ENCODE data around the gene PRG2.

PRG2 gene

GRCh38 chr11:57397394-57397990 lies 7.0 kb upstream of the PRG2 start:
- in situ Hi-C loops (cut with HindIII; ENCODE audit: low sequenced_read_pairs), result no loop called here
- H3K4me3 ChIP-seq (ENCODE audit: low read depth, low read length), result no peak overlapping the region
- TF ChIP-seq CTCF (IDR thresholded peaks at IDR 0.05; ENCODE audit: low read depth, low read length), result no peak
- no peak for DNase-seq (ENCODE audit: low read depth, low spot score)

- DNase-seq (ENCODE audit: low read depth, low spot score), result no peak
- in situ Hi-C loops (cut with HindIII; ENCODE audit: low sequenced_read_pairs), result no loop called here
- no peak for TF ChIP-seq CTCF (IDR thresholded peaks at IDR 0.05; ENCODE audit: low read depth, low read length)
- no peak overlapping the region for H3K4me3 ChIP-seq (ENCODE audit: low read depth, low read length)
Observed at GRCh38 chr11:57396744-57397143, 6.3 kb upstream of the PRG2 start.

- DNase-seq (ENCODE audit: low read depth, low spot score), result no peak
- H3K4me3 ChIP-seq (ENCODE audit: low read depth, low read length), result no peak overlapping the region
- in situ Hi-C loops (cut with HindIII; ENCODE audit: low sequenced_read_pairs), result no loop called here
- TF ChIP-seq CTCF (IDR thresholded peaks at IDR 0.05; ENCODE audit: low read depth, low read length), result no peak
Observed at GRCh38 chr11:57395905-57396623, 5.6 kb upstream of the PRG2 start.

- no peak for TF ChIP-seq CTCF (IDR thresholded peaks at IDR 0.05; ENCODE audit: low read depth, low read length)
- H3K4me3 ChIP-seq (ENCODE audit: low read depth, low read length), result no peak overlapping the region
- in situ Hi-C loops (cut with HindIII; ENCODE audit: low sequenced_read_pairs), result no loop called here
- no peak for DNase-seq (ENCODE audit: low read depth, low spot score)
Observed at GRCh38 chr11:57394203-57394965, 3.9 kb upstream of the PRG2 start.

GRCh38 chr11:57392763-57393105 lies 2.3 kb upstream of the PRG2 start:
- no peak for TF ChIP-seq CTCF (IDR thresholded peaks at IDR 0.05; ENCODE audit: low read depth, low read length)
- in situ Hi-C loops (cut with HindIII; ENCODE audit: low sequenced_read_pairs), result no loop called here
- no peak for DNase-seq (ENCODE audit: low read depth, low spot score)
- no peak overlapping the region for H3K4me3 ChIP-seq (ENCODE audit: low read depth, low read length)

- in situ Hi-C loops (cut with HindIII; ENCODE audit: low sequenced_read_pairs), result no loop called here
- TF ChIP-seq CTCF (IDR thresholded peaks at IDR 0.05; ENCODE audit: low read depth, low read length), result no peak
- no peak for DNase-seq (ENCODE audit: low read depth, low spot score)
- H3K4me3 ChIP-seq (ENCODE audit: low read depth, low read length), result no peak overlapping the region
Observed at GRCh38 chr11:57392066-57392762, 1.8 kb upstream of the PRG2 start.

Data from astrocyte of the spinal cord (primary cell).